Fibroblast of lung (primary cell): ENCODE data around the gene SHQ1.

Experiments
- EZH2 ChIP-seq: IDR thresholded peaks from 2 replicates; pipeline ENCODE4 v1.5.1; 2012; ENCODE audit warnings: low read length, control low read depth, mild to moderate bottlenecking; ENCODE audit errors: missing control alignments
- TF ChIP-seq, protein P1 (sequence below), 2 donors: IDR thresholded peaks in 1 of 2; conservative IDR thresholded peaks in 1 of 2; 1 replicate in 1 of 2; 2 replicates in 1 of 2; pipeline ENCODE4 v1.5.1; 2011 to 2012; ENCODE audit warnings: low read length in 2 of 2, control low read depth in 1 of 2, inconsistent platforms in 1 of 2, low read depth in 1 of 2, mild to moderate bottlenecking in 1 of 2

DNA sequence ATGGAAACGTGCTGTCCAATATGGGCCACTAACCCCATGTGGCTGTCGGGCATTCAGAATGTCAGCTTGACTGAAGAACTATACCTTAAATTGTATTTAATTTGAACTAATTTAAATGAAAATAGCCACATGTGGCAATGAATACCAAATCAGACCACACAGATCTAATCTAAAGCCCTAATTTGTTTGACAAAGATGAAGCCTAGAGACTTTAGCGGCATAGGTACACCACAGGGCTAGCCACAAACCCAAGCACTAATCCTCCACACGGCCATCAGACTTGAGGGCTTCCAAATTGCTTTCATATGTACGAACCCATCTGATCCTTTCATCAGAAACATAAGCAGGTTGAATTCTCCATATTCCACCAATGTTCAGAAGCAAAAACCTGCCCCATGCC is 81.4 kb downstream of the SHQ1 start:
- TF ChIP-seq, protein P1, sequence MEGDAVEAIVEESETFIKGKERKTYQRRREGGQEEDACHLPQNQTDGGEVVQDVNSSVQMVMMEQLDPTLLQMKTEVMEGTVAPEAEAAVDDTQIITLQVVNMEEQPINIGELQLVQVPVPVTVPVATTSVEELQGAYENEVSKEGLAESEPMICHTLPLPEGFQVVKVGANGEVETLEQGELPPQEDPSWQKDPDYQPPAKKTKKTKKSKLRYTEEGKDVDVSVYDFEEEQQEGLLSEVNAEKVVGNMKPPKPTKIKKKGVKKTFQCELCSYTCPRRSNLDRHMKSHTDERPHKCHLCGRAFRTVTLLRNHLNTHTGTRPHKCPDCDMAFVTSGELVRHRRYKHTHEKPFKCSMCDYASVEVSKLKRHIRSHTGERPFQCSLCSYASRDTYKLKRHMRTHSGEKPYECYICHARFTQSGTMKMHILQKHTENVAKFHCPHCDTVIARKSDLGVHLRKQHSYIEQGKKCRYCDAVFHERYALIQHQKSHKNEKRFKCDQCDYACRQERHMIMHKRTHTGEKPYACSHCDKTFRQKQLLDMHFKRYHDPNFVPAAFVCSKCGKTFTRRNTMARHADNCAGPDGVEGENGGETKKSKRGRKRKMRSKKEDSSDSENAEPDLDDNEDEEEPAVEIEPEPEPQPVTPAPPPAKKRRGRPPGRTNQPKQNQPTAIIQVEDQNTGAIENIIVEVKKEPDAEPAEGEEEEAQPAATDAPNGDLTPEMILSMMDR (conservative IDR thresholded peaks at IDR 0.05 in 1 of 2, IDR thresholded peaks at IDR 0.05 in 1 of 2; ENCODE audit: low read depth in 1 of 2, low read length in 2 of 2), result no peak
- no peak for TF ChIP-seq EZH2
